Measurements from ENCODE around the gene TIGD1.

TIGD1 gene

DNA sequence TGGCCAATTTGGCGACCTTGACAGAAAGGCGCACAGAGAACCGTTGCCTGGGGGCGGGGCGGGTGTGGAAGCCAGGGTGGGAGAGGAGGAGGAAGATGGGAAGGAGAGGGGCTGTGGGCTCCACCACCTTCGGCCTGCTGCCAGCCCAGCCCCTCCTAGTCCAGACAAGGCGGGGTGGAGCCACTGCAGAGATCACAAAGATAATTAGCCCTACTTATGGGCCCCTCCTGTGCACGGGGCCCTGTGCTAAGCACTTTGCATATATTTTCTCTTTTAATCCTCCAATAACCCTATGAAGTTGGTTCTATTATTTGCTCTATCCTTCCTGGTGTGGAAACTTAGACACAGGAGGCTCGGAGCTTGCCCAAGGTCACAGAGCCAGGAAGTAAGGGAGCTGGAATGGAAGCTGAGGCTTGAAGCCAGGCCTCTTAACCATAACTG, 49.0 kb downstream of the TIGD1 start:
- Histone ChIP-seq H3K27me3 (no peaks in the 10 kb centered on the region), H3K9me3 (no peaks in the 10 kb centered on the region), H3K4me1 (peaks cover 18% of the 10 kb centered on the region), H3K36me3 (no peaks in the 10 kb centered on the region), H3K4me3 (ENCODE audit: low read depth, low read length) (no peak overlapping the region)
- TF ChIP-seq, protein P1, sequence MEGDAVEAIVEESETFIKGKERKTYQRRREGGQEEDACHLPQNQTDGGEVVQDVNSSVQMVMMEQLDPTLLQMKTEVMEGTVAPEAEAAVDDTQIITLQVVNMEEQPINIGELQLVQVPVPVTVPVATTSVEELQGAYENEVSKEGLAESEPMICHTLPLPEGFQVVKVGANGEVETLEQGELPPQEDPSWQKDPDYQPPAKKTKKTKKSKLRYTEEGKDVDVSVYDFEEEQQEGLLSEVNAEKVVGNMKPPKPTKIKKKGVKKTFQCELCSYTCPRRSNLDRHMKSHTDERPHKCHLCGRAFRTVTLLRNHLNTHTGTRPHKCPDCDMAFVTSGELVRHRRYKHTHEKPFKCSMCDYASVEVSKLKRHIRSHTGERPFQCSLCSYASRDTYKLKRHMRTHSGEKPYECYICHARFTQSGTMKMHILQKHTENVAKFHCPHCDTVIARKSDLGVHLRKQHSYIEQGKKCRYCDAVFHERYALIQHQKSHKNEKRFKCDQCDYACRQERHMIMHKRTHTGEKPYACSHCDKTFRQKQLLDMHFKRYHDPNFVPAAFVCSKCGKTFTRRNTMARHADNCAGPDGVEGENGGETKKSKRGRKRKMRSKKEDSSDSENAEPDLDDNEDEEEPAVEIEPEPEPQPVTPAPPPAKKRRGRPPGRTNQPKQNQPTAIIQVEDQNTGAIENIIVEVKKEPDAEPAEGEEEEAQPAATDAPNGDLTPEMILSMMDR (IDR thresholded peaks at IDR 0.05; ENCODE audit: low read depth, low read length), result no peak
- DNase-seq, result no peak

DNA sequence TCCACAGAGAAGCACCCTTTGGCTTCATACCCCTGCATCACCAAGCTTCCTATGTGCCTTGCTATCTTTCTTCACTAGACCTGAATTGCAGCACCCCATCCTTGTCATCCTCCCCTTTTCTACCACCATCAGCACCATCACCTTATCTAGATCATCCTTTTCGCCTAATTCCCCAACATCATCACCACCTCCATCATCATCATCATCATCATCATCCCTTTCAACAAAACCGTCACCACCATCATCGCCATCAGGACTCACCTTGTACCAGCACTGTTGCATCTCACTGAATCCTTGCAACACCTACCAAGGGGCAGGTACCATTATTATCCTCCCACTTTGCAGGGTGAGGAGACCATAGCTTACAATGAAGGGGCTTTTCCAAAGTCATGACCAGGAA, 51.9 kb downstream of the TIGD1 start:
- Histone ChIP-seq H3K36me3 (no peaks in the 10 kb centered on the region), H3K4me3 (ENCODE audit: low read depth, low read length) (no peak overlapping the region), H3K4me1 (peaks cover 9% of the 10 kb centered on the region), H3K27me3 (no peaks in the 10 kb centered on the region), H3K9me3 (no peaks in the 10 kb centered on the region)
- no peak for DNase-seq
- TF ChIP-seq, protein P1 (IDR thresholded peaks at IDR 0.05; ENCODE audit: low read depth, low read length), result no peak
